Uterus (tissue), 4 donors: Measurements from ENCODE around the gene ZIC1. TPM values are rescaled to one million over a fixed set of nuclear protein-coding genes. Genes with fewer than 3 reads are reported as not detected.

Experiments
- DNase-seq, 2 donors: peaks; one replicate each; pipeline ENCODE4 v3.0.0-alpha.2; 2019 to 2020
- H3K27ac ChIP-seq, 2 donors: fragments of 200-600 bp; sonication (generic); 1 replicate in 1 of 2; 2 replicates in 1 of 2; pipeline ENCODE4 v1.5.1; 2016 to 2018
- H3K27me3 ChIP-seq, 2 donors: fragments of 200-600 bp; sonication (generic); one replicate each; pipeline ENCODE4 v1.5.1; 2018 to 2019; ENCODE audit warnings: control low read depth in 1 of 2
- H3K36me3 ChIP-seq, 2 donors: fragments of 200-600 bp; sonication (generic); one replicate each; pipeline ENCODE4 v1.5.1; 2019; ENCODE audit warnings: control low read depth in 1 of 2
- H3K4me1 ChIP-seq, 2 donors: fragments of 200-600 bp; sonication (generic); one replicate each; pipeline ENCODE4 v1.5.1; 2018 to 2019; ENCODE audit warnings: control low read depth in 1 of 2
- H3K4me3 ChIP-seq, 2 donors: fragments of 200-600 bp; sonication (generic); 1 replicate in 1 of 2; 2 replicates in 1 of 2; pipeline ENCODE4 v1.5.1; 2018 to 2019; ENCODE audit warnings: mild to moderate bottlenecking in 1 of 2
- H3K9me3 ChIP-seq, 2 donors: fragments of 200-600 bp; sonication (generic); one replicate each; pipeline ENCODE4 v1.5.1; 2019; ENCODE audit warnings: control low read depth in 1 of 2
- POLR2A ChIP-seq, 2 donors: fragments of 450-650 bp; IDR thresholded peaks; one replicate each; pipeline ENCODE4 v1.6.1; 2016; ENCODE audit warnings: antibody characterized with exemption in 2 of 2, mild to moderate bottlenecking in 1 of 2, moderate library complexity in 1 of 2
- intact Hi-C: fragments of 100-400 bp; cut with DNase I; formaldehyde crosslinking; loops from one replicate; pipeline ENCODE4 v1.15.1; 2023; ENCODE audit warnings: low total_unique reads
- total RNA-seq, 4 donors: library from RNA; depleted of rRNA in 3 of 4; stranded (reverse); fragments of >200 nt in 3 of 4; gene quantifications; one replicate each; pipeline versions ENCODE4 v1.1.0 to v1.2.4, GENCODE V29; 2014 to 2023
- TF ChIP-seq, protein P1 (sequence below), 4 experiments: fragments of 200-600 bp in 2 of 4; fragments of 450-650 bp in 2 of 4; sonication (generic) in 2 of 4; IDR thresholded peaks; one replicate each; pipeline ENCODE4 v1.5.1; 2016 to 2019; ENCODE audit warnings: antibody characterized with exemption in 4 of 4, mild to moderate bottlenecking in 2 of 4, moderate library complexity in 1 of 4
- donor health status: DM: yes; HTN: yes; CAD: no.

Gene ZIC1
- total RNA-seq, 4 donors from 2014 or later: not detected

DNA sequence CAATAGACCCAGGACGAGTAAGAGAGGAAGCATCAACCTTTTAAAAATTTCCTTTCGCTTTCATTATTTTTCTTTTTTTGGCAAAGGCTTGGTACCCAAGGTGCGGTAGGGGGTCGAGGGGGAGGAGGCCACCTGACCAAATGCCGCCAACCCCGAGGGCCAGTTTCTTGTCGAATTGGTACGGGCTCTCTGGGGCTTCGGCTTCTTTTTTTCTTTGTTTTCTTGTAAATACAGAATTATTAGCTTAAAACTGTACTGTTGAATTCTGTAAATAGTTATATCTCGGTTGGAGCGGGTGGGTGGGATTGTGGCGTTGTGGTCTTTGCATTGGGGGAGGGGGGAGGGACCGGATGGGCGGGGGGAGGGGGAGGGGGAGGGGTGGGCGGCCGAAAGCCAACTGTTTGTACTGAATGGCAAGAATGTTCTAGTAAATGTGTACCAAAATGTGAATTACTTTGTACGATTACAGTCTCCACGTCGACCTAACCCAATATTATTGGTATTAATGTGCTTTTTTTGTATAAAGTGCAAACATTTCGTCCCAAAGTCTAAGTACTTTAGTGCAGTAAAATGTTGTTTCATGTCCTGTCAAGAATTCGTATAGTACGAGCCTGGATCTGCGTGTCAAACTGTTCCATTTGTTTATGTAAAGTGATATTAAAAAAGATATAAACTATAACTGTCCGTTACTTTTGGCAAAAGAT lies 4.7 kb downstream of the ZIC1 start:
- intact Hi-C loops: no loop called here

DNA sequence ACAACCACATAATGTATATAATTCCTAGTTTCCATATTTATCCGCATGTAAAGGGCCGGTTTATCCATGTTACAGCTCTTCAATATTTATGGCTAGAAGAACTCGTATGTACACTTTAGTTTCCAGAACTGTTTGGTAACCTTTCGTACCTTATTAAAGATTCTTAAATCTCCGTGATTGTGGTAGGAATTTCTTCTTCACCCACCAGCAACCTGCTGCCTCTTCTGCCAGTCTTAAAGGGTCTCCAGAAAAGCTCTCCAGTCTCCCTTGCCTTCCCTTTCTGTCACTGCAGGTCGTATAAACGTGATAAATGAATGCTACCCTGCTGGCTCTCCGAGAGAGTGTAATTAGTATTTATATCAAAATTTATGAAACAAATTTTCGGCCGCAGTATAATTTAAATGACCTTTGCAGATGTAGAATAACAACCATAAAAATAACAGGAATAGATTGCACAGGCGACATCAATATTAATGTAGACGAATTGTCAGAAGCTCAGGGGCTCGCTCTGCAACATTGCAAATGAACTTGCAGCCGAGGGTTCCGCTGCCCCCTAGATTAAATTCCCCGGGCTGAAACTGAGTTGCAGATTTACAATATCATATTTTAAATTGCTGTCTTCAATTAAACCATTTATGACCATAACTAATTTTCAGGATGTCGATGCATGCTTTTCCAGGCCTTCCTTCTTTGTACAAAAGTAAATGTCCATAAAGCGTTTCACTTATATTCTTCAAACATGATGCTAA lies 5.4 kb downstream of the ZIC1 start:
- no peaks in the 10 kb centered on the region for H3K9me3 ChIP-seq
- no peak for DNase-seq
- intact Hi-C loops: no loop called here
- H3K4me1 ChIP-seq: peaks cover 0 to 22% of the 10 kb centered on the region in 2 donors
- no peak overlapping the region for H3K27ac ChIP-seq
- peaks cover 24 to 97% of the 10 kb centered on the region in 2 donors for H3K27me3 ChIP-seq
- TF ChIP-seq POLR2A (IDR thresholded peaks at IDR 0.05): no peak
- no peak overlapping the region for H3K4me3 ChIP-seq
- no peaks in the 10 kb centered on the region for H3K36me3 ChIP-seq

More for the DNA sequence above, 4.7 kb downstream of the ZIC1 start:
- Histone ChIP-seq H3K4me3 (peak overlapping the region in 1 of 2 donors; percentile 17), H3K9me3 (no peaks in the 10 kb centered on the region), H3K27ac (no peak overlapping the region), H3K27me3 (peaks cover 29 to 95% of the 10 kb centered on the region in 2 donors), H3K36me3 (no peaks in the 10 kb centered on the region), H3K4me1 (peaks cover 0 to 15% of the 10 kb centered on the region in 2 donors)
- no peak for DNase-seq
- TF ChIP-seq, protein P1, sequence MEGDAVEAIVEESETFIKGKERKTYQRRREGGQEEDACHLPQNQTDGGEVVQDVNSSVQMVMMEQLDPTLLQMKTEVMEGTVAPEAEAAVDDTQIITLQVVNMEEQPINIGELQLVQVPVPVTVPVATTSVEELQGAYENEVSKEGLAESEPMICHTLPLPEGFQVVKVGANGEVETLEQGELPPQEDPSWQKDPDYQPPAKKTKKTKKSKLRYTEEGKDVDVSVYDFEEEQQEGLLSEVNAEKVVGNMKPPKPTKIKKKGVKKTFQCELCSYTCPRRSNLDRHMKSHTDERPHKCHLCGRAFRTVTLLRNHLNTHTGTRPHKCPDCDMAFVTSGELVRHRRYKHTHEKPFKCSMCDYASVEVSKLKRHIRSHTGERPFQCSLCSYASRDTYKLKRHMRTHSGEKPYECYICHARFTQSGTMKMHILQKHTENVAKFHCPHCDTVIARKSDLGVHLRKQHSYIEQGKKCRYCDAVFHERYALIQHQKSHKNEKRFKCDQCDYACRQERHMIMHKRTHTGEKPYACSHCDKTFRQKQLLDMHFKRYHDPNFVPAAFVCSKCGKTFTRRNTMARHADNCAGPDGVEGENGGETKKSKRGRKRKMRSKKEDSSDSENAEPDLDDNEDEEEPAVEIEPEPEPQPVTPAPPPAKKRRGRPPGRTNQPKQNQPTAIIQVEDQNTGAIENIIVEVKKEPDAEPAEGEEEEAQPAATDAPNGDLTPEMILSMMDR (IDR thresholded peaks at IDR 0.05): no peak
- no peak for TF ChIP-seq POLR2A (IDR thresholded peaks at IDR 0.05)

DNA sequence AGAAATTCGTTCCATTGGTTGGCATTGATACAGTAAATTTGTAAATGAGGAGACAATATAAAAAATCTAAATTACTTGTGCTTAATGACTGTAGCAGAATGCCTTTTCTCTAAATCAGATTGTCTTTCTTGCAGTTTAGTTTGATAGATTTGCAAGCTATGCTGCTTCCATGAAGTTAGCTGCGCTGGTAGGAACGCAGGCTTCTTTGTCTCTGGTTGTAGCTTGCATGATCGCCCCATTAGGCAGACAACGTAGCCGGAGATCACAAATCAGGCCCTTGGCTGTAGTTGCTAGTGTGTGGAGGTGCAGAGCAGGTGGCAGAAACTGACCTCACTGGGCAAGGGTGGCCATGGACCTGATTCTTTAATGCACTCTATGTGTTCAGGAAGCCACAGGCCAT lies 6.1 kb downstream of the ZIC1 start:
- no peaks in the 10 kb centered on the region for H3K36me3 ChIP-seq
- peaks cover 0 to 19% of the 10 kb centered on the region in 2 donors for H3K4me1 ChIP-seq
- H3K27me3 ChIP-seq: peaks cover 21 to 97% of the 10 kb centered on the region in 2 donors
- H3K4me3 ChIP-seq: no peak overlapping the region
- H3K9me3 ChIP-seq: no peaks in the 10 kb centered on the region
- H3K27ac ChIP-seq: no peak overlapping the region
- intact Hi-C loops: no loop called here
- no peak for DNase-seq
- no peak for TF ChIP-seq POLR2A (IDR thresholded peaks at IDR 0.05)
- TF ChIP-seq, protein P1 (IDR thresholded peaks at IDR 0.05): no peak

DNA sequence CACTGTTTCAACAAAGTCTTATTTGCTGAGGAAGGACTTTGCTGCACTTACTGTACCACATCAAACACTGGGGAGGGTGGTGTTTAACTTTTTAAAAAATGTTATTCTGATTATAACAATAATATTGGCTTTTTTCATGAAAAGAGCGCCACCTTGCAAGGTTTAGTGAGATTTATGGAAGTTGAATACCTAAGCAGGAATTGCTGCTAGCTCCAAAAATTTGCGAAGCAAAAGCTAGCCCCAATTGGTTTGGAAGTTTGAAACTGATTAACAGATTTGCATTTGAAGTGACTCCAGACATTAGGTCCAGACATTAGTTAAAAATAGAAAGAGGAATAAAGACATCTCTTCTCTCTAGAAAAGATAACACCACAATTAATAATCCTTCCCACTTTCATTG lies 6.7 kb downstream of the ZIC1 start:
- Histone ChIP-seq H3K4me1 (peaks cover 0 to 13% of the 10 kb centered on the region in 2 donors), H3K27me3 (peaks cover 17 to 97% of the 10 kb centered on the region in 2 donors), H3K9me3 (no peaks in the 10 kb centered on the region), H3K36me3 (no peaks in the 10 kb centered on the region), H3K27ac (no peak overlapping the region), H3K4me3 (no peak overlapping the region)
- no peak for DNase-seq
- TF ChIP-seq, protein P1 (IDR thresholded peaks at IDR 0.05): no peak
- no peak for TF ChIP-seq POLR2A (IDR thresholded peaks at IDR 0.05)
- intact Hi-C loops: no loop called here

DNA sequence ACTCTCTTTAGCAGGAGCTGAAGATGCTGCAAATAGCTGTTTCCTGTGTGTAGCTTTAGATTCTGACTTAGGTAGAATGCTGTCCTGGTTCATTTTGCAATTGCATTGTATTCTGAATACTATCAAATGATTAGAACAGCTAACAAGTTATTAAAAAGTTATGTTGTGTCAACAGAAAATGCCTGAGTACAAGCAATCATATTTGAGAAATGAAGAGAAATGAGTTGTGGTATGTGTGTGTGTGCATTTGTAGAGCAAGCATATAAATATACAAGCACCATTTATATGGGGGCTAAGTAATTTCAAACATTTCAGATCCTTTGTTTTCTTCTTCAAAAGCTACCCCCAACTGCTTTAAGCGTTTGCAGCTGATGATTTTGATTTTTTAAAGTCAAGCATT lies 7.8 kb downstream of the ZIC1 start:
- Histone ChIP-seq H3K4me3 (no peak overlapping the region), H3K36me3 (no peaks in the 10 kb centered on the region), H3K27ac (no peak overlapping the region), H3K9me3 (no peaks in the 10 kb centered on the region), H3K27me3 (peaks cover 20 to 97% of the 10 kb centered on the region in 2 donors), H3K4me1 (peaks cover 0 to 8% of the 10 kb centered on the region in 2 donors)
- TF ChIP-seq, protein P1 (IDR thresholded peaks at IDR 0.05): no peak
- TF ChIP-seq POLR2A (IDR thresholded peaks at IDR 0.05): no peak
- no peak for DNase-seq
- intact Hi-C loops: no loop called here
